PC-3 (cell line): ENCODE measurements around the gene TUT7. TPM values are rescaled to one million over a fixed set of nuclear protein-coding genes. Genes with fewer than 3 reads are reported as not detected.

Experiments used
- ATAC-seq: fragments of 200-7000 bp; cut with Tn5 transposase; 2 replicates; pipeline ENCODE4 v1.9.1; 2020; ENCODE audit warnings: mild to moderate bottlenecking, moderate library complexity
- BruUV-seq: library from RNA; stranded (reverse); fragments of 400-500 nt; replicated peaks from 2 replicates; lab custom pipeline; 2021; lab: Mats Ljungman, UMichigan
- CTCF ChIA-PET: fragments of 300-600 bp; sonication (Branson Sonifier 250); formaldehyde crosslinking; loops from one replicate; lab custom pipeline; 2022; ENCODE audit warnings: antibody characterized with exemption; lab: Charles Lee
- POLR2A ChIA-PET: fragments of 300-600 bp; sonication (Branson Sonifier 250); formaldehyde crosslinking; loops from one replicate; lab custom pipeline; 2022; ENCODE audit warnings: antibody characterized with exemption; ENCODE audit not compliant: unreplicated experiment; lab: Charles Lee
- DNase-seq: peaks from one replicate; pipeline ENCODE4 v3.0.0-alpha.2; 2015
- H2AFZ ChIP-seq: fragments of 300-600 bp; sonication (generic); 2 replicates; pipeline ENCODE4 v1.6.0; 2016; ENCODE audit warnings: antibody characterized with exemption, low read length
- H3F3A ChIP-seq: fragments of 300-600 bp; sonication (generic); one replicate; pipeline ENCODE4 v1.6.0; 2017; ENCODE audit warnings: antibody characterized with exemption, low read length, control low read depth, mild to moderate bottlenecking; ENCODE audit not compliant: unreplicated experiment
- H3K27ac ChIP-seq: fragments of 300-600 bp; sonication (generic); 2 replicates; pipeline ENCODE4 v1.5.1; 2016; ENCODE audit warnings: mild to moderate bottlenecking, low read length
- H3K27me3 ChIP-seq: fragments of 300-600 bp; sonication (generic); 2 replicates; pipeline ENCODE4 v1.6.1; 2016; ENCODE audit warnings: low read length, mixed read lengths
- H3K36me3 ChIP-seq: fragments of 300-600 bp; sonication (generic); 2 replicates; pipeline ENCODE4 v1.6.1; 2016; ENCODE audit warnings: low read depth, mixed run types, low read length, mixed read lengths
- H3K4me1 ChIP-seq: fragments of 300-600 bp; sonication (generic); 2 replicates; pipeline ENCODE4 v1.5.1; 2016; ENCODE audit warnings: low read length; ENCODE audit not compliant: insufficient read depth
- H3K4me2 ChIP-seq: fragments of 300-600 bp; sonication (generic); 2 replicates; pipeline ENCODE4 v1.6.0; 2016; ENCODE audit warnings: low read length
- H3K4me3 ChIP-seq: fragments of 300-600 bp; sonication (generic); 2 replicates; pipeline ENCODE4 v1.5.1; 2016; ENCODE audit warnings: mild to moderate bottlenecking, low read length, mixed read lengths
- H3K79me2 ChIP-seq: fragments of 300-600 bp; sonication (generic); 2 replicates; pipeline ENCODE4 v1.6.1; 2017; ENCODE audit warnings: low read length, mixed read lengths
- H3K9ac ChIP-seq: fragments of 300-600 bp; sonication (generic); 2 replicates; pipeline ENCODE4 v1.6.0; 2016; ENCODE audit warnings: mild to moderate bottlenecking, low read length
- H3K9me2 ChIP-seq: fragments of 300-600 bp; sonication (generic); replicated peaks from 2 replicates; pipeline ENCODE4 v1.6.1; 2016; ENCODE audit warnings: mixed run types, low read length, mixed read lengths
- H3K9me3 ChIP-seq: fragments of 300-600 bp; sonication (generic); 2 replicates; pipeline ENCODE4 v1.6.1; 2016; ENCODE audit warnings: low read length, mixed read lengths
- H4K20me1 ChIP-seq: fragments of 300-600 bp; sonication (generic); 2 replicates; pipeline ENCODE4 v1.6.1; 2016; ENCODE audit warnings: low read length, mixed read lengths
- CTCF ChIP-seq: fragments of 300-600 bp; sonication (generic); conservative IDR thresholded peaks from 2 replicates; pipeline ENCODE4 v1.5.1; 2017; ENCODE audit warnings: antibody characterized with exemption, low read depth, mild to moderate bottlenecking, low read length
- EZH2 ChIP-seq: fragments of 300-600 bp; sonication (generic); IDR thresholded peaks from one replicate; pipeline ENCODE4 v1.6.1; 2017; ENCODE audit warnings: antibody characterized with exemption, mild to moderate bottlenecking, low read length; ENCODE audit not compliant: unreplicated experiment
- EZH2phosphoT487 ChIP-seq: fragments of 300-600 bp; sonication (generic); IDR thresholded peaks from 2 replicates; pipeline ENCODE4 v1.6.1; 2018; ENCODE audit warnings: mild to moderate bottlenecking, antibody characterized with exemption, low read length, borderline replicate concordance
- intact Hi-C: fragments of 100-400 bp; cut with micrococcal nuclease; formaldehyde crosslinking; loops from 2 replicates; pipeline ENCODE4 v1.9.0; 2023
- total RNA-seq: library from RNA; depleted of rRNA; stranded (reverse); fragments of >200 nt; gene quantifications from 2 replicates; pipeline ENCODE4 v1.2.3, GENCODE V29; 2014

The TUT7 gene
- total RNA-seq, 1 experiment from 2014 or later, result 12.3 TPM

GRCh38 chr9:86352440-86353077, 1.7 kb downstream of the TUT7 start:
- Histone ChIP-seq H4K20me1 (no peaks in the 10 kb centered on the region), H3K9ac (peak overlapping the region; percentile 85), H2AFZ (peak overlapping the region; percentile 7; the same call in 1 of the 2 replicates), H3K9me2 (no peaks in the 10 kb centered on the region), H3K27me3 (no peaks in the 10 kb centered on the region), H3K79me2 (peaks cover 59% of the 10 kb centered on the region), H3K9me3 (no peaks in the 10 kb centered on the region), H3K4me2 (peak overlapping the region; percentile 91), H3K27ac (peak overlapping the region; percentile 76; the same call in 1 of the 2 replicates), H3K4me3 (peak overlapping the region; percentile 100), H3K36me3 (no peaks in the 10 kb centered on the region; the same call in 1 of the 2 replicates), H3F3A (no peaks in the 10 kb centered on the region), H3K4me1 (peaks cover 31% of the 10 kb centered on the region)
- no peak for ATAC-seq
- intact Hi-C loops, result loop anchor here (5.0 to 10.0 kb wide), 4 partner anchors 52 to 410 kb away; partner anchors contain the start of genes GOLM1 and NAA35
- TF ChIP-seq EZH2phosphoT487 (no peak), EZH2 (no peak), CTCF (no peak)
- BruUV-seq, result no TSS peak
- POLR2A ChIA-PET, result no interaction called here
- CTCF ChIA-PET, result no interaction called here
- DNase-seq, result no peak

GRCh38 chr9:86351880-86352279, 2.3 kb downstream of the TUT7 start:
- H3K4me3 ChIP-seq, result peak overlapping the region; percentile 100
- H3K9me3 ChIP-seq, result no peaks in the 10 kb centered on the region
- no TSS peak for BruUV-seq
- intact Hi-C loops, result loop anchor here (5.0 to 10.0 kb wide), 4 partner anchors 53 to 410 kb away; partner anchors contain the start of genes GOLM1 and NAA35
- H3K4me1 ChIP-seq, result peaks cover 36% of the 10 kb centered on the region
- ATAC-seq, result no peak
- H3K27me3 ChIP-seq, result no peaks in the 10 kb centered on the region
- no peaks in the 10 kb centered on the region; the same call in 1 of the 2 replicates for H3K36me3 ChIP-seq
- DNase-seq, result no peak
- H3F3A ChIP-seq, result no peaks in the 10 kb centered on the region
- H3K9me2 ChIP-seq, result no peaks in the 10 kb centered on the region
- H3K79me2 ChIP-seq, result peaks cover 66% of the 10 kb centered on the region
- CTCF ChIA-PET, result interaction anchor here (0.6 kb wide), 1 partner anchor 32 kb away, joined by 7 read pairs; no protein-coding TSS in a partner anchor
- TF ChIP-seq CTCF (no peak), EZH2phosphoT487 (no peak), EZH2 (no peak)
- H4K20me1 ChIP-seq, result no peaks in the 10 kb centered on the region
- no peak overlapping the region for H3K27ac ChIP-seq
- H3K4me2 ChIP-seq, result peak overlapping the region; percentile 91
- H3K9ac ChIP-seq, result peak overlapping the region; percentile 85; the same call in 1 of the 2 replicates
- 0 out of 2 replicates have a peak overlapping the region, but pooled peaks have one; percentile 4 for H2AFZ ChIP-seq
- POLR2A ChIA-PET, result no interaction called here
